Jurkat, Clone E6-1 (cell line): ENCODE results near the gene C11orf24. TPM values are rescaled to one million over a fixed set of nuclear protein-coding genes. Genes with fewer than 3 reads are reported as not detected.

Source experiments
- DNase-seq: peaks from one replicate; pipeline ENCODE4 v3.0.0-alpha.2; 2011; ENCODE audit warnings: low read depth, low spot score
- H3K4me3 ChIP-seq: 2 replicates; pipeline ENCODE4 v1.5.1; 2011; ENCODE audit warnings: mild to moderate bottlenecking, low read length, control low read depth, moderate library complexity
- polyA plus RNA-seq: library from polyadenylated mRNA; unstranded; fragments of >200 nt; gene quantifications from one replicate; pipeline ENCODE4 v1.2.1, GENCODE V29; 2012; ENCODE audit warnings: missing spikeins; ENCODE audit not compliant: insufficient read length, insufficient read depth

The C11orf24 gene
- 18.0 TPM for polyA plus RNA-seq

- H3K4me3 ChIP-seq: peak within 1 kb of the TSS; percentile 80
Observed at GRCh38 chr11:68271781-68272608, at the start of gene C11orf24. C11orf24 (minus strand) TSS chr11:68271973; CDS start chr11:68263767, 8,206 bp downstream.

DNA sequence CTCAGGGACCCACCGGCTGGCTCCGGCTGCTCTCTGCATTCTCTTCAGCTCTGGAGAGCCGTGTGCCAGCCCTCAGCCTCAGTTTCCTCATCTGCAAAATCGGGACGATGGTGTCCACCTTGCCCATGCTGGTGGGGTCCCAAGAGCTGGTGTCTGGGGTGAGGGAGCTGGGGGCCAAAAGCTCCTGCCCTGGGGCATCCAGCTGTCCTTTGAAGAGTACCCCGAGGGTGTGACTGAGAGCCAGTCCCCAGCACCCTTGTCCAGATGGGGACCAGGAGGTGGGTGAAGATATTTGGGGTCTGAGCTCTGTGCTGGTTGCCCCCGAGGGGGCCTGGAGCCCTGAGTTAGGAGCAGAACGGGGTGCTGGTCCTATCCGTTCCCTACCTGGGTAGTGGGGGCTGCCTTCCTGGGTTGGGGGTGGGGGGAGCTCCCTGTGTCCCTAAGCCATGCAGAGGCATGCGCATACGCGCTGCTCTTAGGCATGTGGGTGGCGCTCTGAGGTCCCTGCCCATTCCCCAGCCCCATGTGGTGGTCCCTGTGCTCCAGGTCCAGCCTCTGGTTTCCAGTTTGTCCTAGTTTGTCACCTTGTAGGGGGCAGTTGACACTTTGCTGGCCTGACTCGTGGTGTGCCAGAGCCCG is 45.5 kb upstream of the C11orf24 start:
- H3K4me3 ChIP-seq: no peak overlapping the region
- no peak for DNase-seq

More at GRCh38 chr11:68271781-68272608, at the start of gene C11orf24:
- DNase-seq: peak; percentile 87

- no peak for DNase-seq
Observed at GRCh38 chr11:68315171-68315920, 43.6 kb upstream of the C11orf24 start.

GRCh38 chr11:68314203-68315170 is 42.7 kb upstream of the C11orf24 start:
- DNase-seq: no peak
- H3K4me3 ChIP-seq: peak overlapping the region; percentile 79

More at GRCh38 chr11:68315171-68315920, 43.6 kb upstream of the C11orf24 start:
- H3K4me3 ChIP-seq: no peak overlapping the region

GRCh38 chr11:68313574-68314202 is 41.9 kb upstream of the C11orf24 start:
- H3K4me3 ChIP-seq: peak overlapping the region; percentile 79
- DNase-seq: no peak

DNA sequence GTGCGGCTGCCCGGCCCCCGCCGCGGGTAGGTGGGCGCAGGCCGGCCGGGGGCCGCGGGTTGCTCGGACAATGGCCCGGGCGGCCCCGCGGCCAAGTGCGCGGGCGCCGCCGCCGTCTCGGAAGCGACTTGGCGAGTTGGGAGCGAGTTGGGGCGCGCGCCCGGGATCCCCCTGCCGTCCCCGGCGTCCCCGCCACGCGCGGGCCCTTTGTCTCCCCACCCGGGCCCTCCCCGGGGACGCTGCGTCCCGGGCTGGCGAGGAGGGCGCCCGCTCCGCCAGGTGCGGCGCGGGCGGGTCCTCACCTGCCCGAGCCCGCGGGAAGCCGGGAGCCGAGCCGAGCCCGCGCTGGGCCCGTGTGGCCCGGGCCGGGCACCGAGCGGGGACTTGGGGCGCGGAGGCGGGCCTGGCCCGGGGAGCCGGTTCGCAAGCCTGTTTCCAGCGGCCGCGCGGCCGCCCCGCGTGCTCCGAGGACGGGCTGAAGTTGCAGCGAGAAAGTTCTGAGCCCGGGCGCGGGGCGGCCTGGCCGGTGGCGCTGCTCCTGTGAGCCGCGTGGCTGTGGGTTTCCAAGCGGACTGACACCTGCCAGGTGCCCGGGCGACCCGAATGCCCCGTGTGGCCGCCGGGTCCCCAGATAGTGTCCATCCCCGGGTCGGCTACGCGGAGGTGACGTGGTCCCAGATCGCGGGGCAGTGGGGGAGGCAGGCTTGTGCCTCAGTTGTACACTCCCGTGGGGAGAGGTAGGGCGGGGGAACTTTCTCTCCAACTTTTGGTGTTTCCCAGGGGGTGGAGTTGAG is 41.2 kb upstream of the C11orf24 start:
- no peak for DNase-seq
- H3K4me3 ChIP-seq: peak overlapping the region; percentile 79

DNA sequence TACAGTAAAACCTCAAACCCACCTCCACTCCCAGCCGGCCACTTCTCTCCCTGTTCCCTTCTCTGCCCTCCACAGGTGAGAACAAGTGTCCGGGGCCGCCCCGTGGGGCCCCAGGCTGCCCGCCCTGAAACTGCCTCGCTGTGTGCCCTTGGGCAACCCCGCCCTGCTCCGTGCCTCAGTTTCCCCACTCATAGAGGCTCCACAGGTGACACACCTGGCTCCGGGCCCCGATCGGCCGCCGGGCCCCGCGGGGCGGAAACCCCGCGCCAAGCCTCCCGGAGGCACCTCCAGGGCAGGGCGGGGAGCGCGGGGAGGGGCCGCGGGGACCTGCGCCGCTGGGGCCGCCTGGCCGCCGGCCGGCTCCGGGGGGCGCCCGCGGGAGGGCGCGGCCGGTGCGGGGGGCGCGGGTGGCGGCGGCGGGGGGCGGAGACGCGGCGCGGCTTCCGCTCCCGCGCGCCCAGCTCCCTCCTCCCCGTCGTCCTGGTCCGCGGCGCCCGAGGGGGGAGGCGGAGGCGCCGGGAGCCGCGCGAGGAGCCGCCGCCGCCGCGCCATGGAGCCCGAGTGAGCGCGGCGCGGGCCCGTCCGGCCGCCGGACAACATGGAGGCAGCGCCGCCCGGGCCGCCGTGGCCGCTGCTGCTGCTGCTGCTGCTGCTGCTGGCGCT is 40.5 kb upstream of the C11orf24 start, which contains the start of gene LRP5:
TSS of gene LRP5 (plus strand) at position 475 of the 663 bp plus-strand sequence. CDS start at position 599, 124 bp downstream.
- no peak for DNase-seq
- H3K4me3 ChIP-seq: peak within 1 kb of the TSS; percentile 79

- no peak for DNase-seq
- no peak overlapping the region for H3K4me3 ChIP-seq
Observed at GRCh38 chr11:68311160-68312116, 39.7 kb upstream of the C11orf24 start.

DNA sequence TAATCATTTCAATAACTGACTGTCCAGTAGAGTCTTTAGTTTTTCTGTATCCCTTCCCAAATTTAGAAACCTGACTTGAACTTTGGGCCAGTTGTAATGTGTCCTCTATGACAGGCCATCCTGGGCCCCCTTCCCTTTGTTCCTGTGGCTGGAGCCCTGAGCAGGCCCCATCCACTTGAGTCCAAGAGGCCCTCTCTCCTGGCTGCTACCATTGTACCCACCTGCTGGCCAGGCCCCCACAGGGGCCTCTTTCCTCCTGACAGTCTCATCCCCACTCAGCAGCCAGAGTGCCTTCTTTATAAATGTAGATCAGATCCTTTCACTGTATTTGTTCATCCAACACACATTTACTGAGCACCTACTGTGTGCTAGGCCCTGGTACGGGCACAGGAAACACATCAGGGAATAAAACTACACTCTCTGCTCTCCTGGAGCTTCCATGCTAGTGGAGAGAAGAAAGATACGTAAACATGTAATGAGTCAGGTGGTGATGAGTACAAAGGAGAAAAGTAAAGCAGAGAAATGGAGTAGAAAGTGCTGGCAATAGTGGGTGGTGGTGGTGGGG is 37.9 kb upstream of the C11orf24 start:
- DNase-seq: no peak
- H3K4me3 ChIP-seq: no peak overlapping the region

DNA sequence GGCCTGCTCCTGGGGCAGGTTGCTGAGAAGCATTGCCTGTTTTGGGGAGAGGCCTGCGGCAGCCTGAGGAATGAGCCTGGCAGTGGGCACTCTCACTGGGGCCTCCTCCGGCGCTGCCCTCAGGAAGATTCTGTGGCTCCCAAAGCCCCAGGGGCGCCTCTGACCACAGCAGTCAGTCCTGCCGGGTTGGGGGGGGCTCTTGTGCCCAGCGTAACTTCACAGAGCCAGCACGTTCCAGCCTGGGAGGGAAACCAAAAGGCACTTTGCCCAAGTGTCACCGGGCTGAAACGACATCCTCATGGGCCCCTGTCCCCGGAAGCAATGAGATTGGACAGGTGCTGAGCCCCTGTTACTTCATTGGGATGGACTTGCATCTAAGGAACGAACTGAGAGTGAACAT is 36.3 kb upstream of the C11orf24 start:
- no peak for DNase-seq
- H3K4me3 ChIP-seq: no peak overlapping the region

GRCh38 chr11:68306636-68307035 is 34.9 kb upstream of the C11orf24 start:
- no peak overlapping the region for H3K4me3 ChIP-seq
- DNase-seq: no peak

DNA sequence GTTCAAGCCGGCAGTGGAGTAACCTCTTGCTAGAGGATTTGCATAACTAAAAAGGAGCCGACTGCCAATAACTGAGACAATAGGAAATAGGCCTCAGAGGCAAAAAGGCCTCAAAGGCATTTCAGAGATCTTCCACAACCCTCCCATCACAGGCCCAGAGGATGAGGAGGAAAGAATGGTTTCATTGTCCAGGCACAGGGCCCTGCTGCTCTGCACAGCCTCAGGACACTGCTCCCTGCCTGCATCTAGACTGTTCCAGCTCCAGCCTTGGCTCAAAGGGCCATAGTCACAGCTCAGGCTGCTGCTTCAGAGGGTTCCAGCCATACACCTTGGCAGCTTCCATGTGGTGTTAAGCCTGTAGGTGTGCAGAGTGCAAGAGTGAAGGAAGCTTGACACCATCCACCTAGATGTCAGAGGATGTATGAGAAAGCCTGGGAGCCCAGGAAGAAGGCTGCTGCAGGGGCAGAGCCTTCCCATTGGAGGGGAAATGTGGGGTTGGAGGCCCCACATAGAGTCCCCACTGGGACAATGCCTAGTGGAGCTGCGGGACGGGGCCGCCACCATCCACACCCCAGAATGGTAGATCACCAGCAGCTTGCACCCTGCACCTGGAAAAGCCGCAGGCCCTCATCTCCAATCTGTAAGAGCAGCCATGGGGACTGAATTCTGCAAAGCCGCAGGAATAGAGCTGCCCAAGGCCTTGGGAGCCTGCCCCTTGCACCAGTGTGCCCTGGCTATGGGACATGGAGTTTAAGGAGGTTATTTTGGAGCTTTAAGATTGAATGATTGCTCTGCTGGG is 32.4 kb upstream of the C11orf24 start:
- no peak for DNase-seq

GRCh38 chr11:68303083-68303482 is 31.3 kb upstream of the C11orf24 start:
- no peak for DNase-seq
- H3K4me3 ChIP-seq: no peak overlapping the region

More for the DNA sequence above, 32.4 kb upstream of the C11orf24 start:
- no peak overlapping the region for H3K4me3 ChIP-seq

- DNase-seq: no peak
- H3K4me3 ChIP-seq: no peak overlapping the region
Observed at GRCh38 chr11:68302670-68303069, 30.9 kb upstream of the C11orf24 start.

DNA sequence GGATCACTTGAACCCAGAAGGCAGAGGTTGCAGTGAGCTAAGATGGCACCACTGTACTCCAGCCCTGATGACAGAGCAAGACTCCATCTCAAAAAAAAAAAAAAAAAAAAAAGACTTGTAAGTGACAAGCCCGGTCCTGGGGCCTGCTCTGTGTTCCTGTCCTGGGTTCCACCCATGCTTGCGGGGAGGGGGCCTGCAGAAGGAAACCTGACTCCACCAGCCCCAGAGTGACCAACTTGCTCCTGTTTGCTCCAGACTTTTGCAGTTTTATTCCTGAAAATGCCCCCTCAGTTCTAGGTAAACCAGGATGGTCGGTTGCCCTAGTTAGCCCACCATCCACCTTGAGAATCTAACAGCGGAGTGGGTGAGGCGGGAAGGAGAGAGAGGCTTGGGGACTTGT is 30.5 kb upstream of the C11orf24 start:
- no peak for DNase-seq
- H3K4me3 ChIP-seq: no peak overlapping the region
